ENCODE results near the gene ATP10B. TPM values are rescaled to one million over a fixed set of nuclear protein-coding genes. Genes with fewer than 3 reads are reported as not detected.

ATP10B gene
- polyA plus RNA-seq, 3 donors, result not detected

- Histone ChIP-seq H2AFZ (ENCODE audit: insufficient read depth, low read depth, low read length, poor library complexity, severe bottlenecking) (no peak overlapping the region), H3K27ac (ENCODE audit: low read depth in 1 of 2, low read length in 2 of 2) (peak overlapping the region; percentile 42 to 60), H3K4me2 (replicated peaks; ENCODE audit: extremely low read depth, low read length, poor library complexity, severe bottlenecking) (peak overlapping the region; percentile 48), H4K20me1 (ENCODE audit: insufficient read depth, low read length) (no peaks in the 10 kb centered on the region), H3K9ac (ENCODE audit: insufficient read depth, low read length, poor library complexity, severe bottlenecking) (no peak overlapping the region), H3K79me2 (ENCODE audit: insufficient read depth, low read length) (no peaks in the 10 kb centered on the region), H3K9me3 (replicated peaks in 1 of 2; ENCODE audit: control insufficient read depth in 1 of 2, insufficient read depth in 1 of 2, low read length in 2 of 2) (no peaks in the 10 kb centered on the region), H3K27me3 (ENCODE audit: control insufficient read depth in 2 of 2, insufficient read depth in 2 of 2, low read length in 2 of 2) (no peaks in the 10 kb centered on the region), H3K4me3 (replicated peaks in 1 of 3; ENCODE audit: low read depth in 2 of 3, low read length in 3 of 3) (peak overlapping the region in 1 of 3 experiments; percentile 34), H3K36me3 (replicated peaks in 1 of 2; ENCODE audit: control insufficient read depth in 1 of 2, insufficient read depth in 2 of 2, low read length in 2 of 2) (no peaks in the 10 kb centered on the region), H3K4me1 (ENCODE audit: control insufficient read depth in 1 of 2, insufficient read depth in 2 of 2, low read length in 2 of 2) (peaks cover 35 to 39% of the 10 kb centered on the region in 2 donors)
- peak in 2 of 3 donors; percentile 51 to 64 for DNase-seq
- Mint-ChIP-seq H3K27me3 (ENCODE audit: low read depth in 3 of 3) (peaks cover 0 to 2% (median 0%) of the 10 kb centered on the region in 3 donors), H3K27ac (peak overlapping the region; percentile 68 to 93 (median 82)), H3K9me3 (peaks cover 0 to 6% (median 2%) of the 10 kb centered on the region in 7 donors), H3K36me3 (no peaks in the 10 kb centered on the region), H3K4me1 (peaks cover 40% of the 10 kb centered on the region), H3K4me3 (peak overlapping the region in 1 of 2 donors; percentile 64)
- intact Hi-C loops (cut with micrococcal nuclease), result no loop called here
- no CpG with 5 or more reads among the region's 2 CpGs for WGBS (ENCODE audit: insufficient coverage)
- no peak for TF ChIP-seq CTCF (IDR thresholded peaks at IDR 0.05)
Observed at GRCh38 chr5:160694896-160695295, 157.1 kb downstream of the ATP10B start.

GRCh38 chr5:160693831-160694465 is 158.1 kb downstream of the ATP10B start:
- no peak for DNase-seq
- Histone ChIP-seq H3K9ac (ENCODE audit: insufficient read depth, low read length, poor library complexity, severe bottlenecking) (no peak overlapping the region), H3K9me3 (replicated peaks in 1 of 2; ENCODE audit: control insufficient read depth in 1 of 2, insufficient read depth in 1 of 2, low read length in 2 of 2) (no peaks in the 10 kb centered on the region), H3K4me1 (ENCODE audit: control insufficient read depth in 1 of 2, insufficient read depth in 2 of 2, low read length in 2 of 2) (peaks cover 35 to 39% of the 10 kb centered on the region in 2 donors), H3K36me3 (replicated peaks in 1 of 2; ENCODE audit: control insufficient read depth in 1 of 2, insufficient read depth in 2 of 2, low read length in 2 of 2) (no peaks in the 10 kb centered on the region), H4K20me1 (ENCODE audit: insufficient read depth, low read length) (no peaks in the 10 kb centered on the region), H3K4me2 (replicated peaks; ENCODE audit: extremely low read depth, low read length, poor library complexity, severe bottlenecking) (peak overlapping the region; percentile 48), H3K79me2 (ENCODE audit: insufficient read depth, low read length) (no peaks in the 10 kb centered on the region), H2AFZ (ENCODE audit: insufficient read depth, low read depth, low read length, poor library complexity, severe bottlenecking) (no peak overlapping the region), H3K27me3 (ENCODE audit: control insufficient read depth in 2 of 2, insufficient read depth in 2 of 2, low read length in 2 of 2) (no peaks in the 10 kb centered on the region), H3K4me3 (replicated peaks in 1 of 3; ENCODE audit: low read depth in 2 of 3, low read length in 3 of 3) (peak overlapping the region in 1 of 3 experiments; percentile 34), H3K27ac (ENCODE audit: low read depth in 1 of 2, low read length in 2 of 2) (peak overlapping the region in 1 of 2 donors; percentile 60)
- 79% methylated on average over 3 of the region's 7 CpGs for WGBS (ENCODE audit: insufficient coverage)
- Mint-ChIP-seq H3K36me3 (no peaks in the 10 kb centered on the region), H3K27me3 (ENCODE audit: low read depth in 3 of 3) (peaks cover 0 to 2% (median 0%) of the 10 kb centered on the region in 3 donors), H3K9me3 (peaks cover 0 to 6% (median 2%) of the 10 kb centered on the region in 7 donors), H3K27ac (peak overlapping the region in 5 of 7 donors; percentile 6 to 93 (median 50)), H3K4me1 (peaks cover 40% of the 10 kb centered on the region), H3K4me3 (no peak overlapping the region)
- no peak for TF ChIP-seq CTCF (IDR thresholded peaks at IDR 0.05)
- intact Hi-C loops (cut with micrococcal nuclease), result no loop called here

Measured in CD14-positive monocyte (primary cell).